Breast epithelium (tissue), 3 donors: ENCODE data around the gene TNFRSF11A.

Experiments used
- CTCF ChIP-seq, 3 donors: fragments of 450-650 bp; IDR thresholded peaks; one replicate each; pipeline ENCODE4 v1.5.1; 2016 to 2017; ENCODE audit warnings: antibody characterized with exemption in 3 of 3, mild to moderate bottlenecking in 3 of 3, moderate library complexity in 3 of 3
- POLR2AphosphoS5 ChIP-seq, 3 donors: sonication (generic); formaldehyde crosslinking; IDR thresholded peaks; one replicate each; pipeline ENCODE4 v1.6.1; 2017; ENCODE audit warnings: antibody characterized with exemption in 3 of 3

GRCh38 chr18:62438866-62439265 lies 113.8 kb downstream of the TNFRSF11A start:
- TF ChIP-seq POLR2AphosphoS5 (IDR thresholded peaks at IDR 0.05) = no peak
- no peak for TF ChIP-seq CTCF (IDR thresholded peaks at IDR 0.05)
